ENCODE measurements around the gene SOS2. TPM values are rescaled to one million over a fixed set of nuclear protein-coding genes. Genes with fewer than 3 reads are reported as not detected.

Gene SOS2
- total and polyA plus RNA-seq, 2 of the 4 experiments (the other 2 are of a cell fraction): 6.3 to 10.9 TPM

DNA sequence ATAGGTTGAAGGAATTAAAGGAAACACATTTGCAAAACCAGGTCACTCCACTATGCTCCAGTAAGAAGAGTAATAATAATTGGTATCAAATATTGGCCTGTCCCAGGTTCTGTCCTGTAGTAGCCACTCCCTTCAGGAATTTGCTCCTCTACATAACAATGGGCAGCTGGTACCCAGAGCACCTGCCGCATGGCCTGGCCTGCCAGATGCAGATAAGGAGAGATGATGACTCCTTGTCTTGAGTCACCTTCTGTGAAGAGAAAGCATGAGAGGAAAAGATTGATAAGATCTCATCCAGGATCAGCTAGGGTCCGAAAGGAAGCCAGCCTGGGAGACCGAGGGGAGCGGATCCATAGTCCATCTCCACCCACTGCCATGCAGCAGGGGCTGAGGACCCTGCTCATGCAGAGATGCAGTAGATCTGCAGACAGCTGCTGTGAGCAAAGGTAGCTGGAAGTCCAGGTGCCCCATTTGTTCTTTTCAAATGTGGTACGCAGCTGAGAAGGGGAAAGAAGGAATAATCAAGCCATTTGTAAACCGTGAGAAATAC is 139.3 kb downstream of the SOS2 start:
- H2BK20ac ChIP-seq (ENCODE audit: low read depth, low read length): no peak overlapping the region
- no peak overlapping the region for H3K9ac ChIP-seq (ENCODE audit: low read depth, low read length)
- no peak overlapping the region for H2BK15ac ChIP-seq (ENCODE audit: low read depth, low read length)
- H3K23ac ChIP-seq (ENCODE audit: low read depth, low read length): no peak overlapping the region
- H3K4me2 ChIP-seq (ENCODE audit: low read depth, low read length): no peak overlapping the region
- H3K4me1 ChIP-seq (ENCODE audit: control insufficient read depth, insufficient read depth, low read length): no peaks in the 10 kb centered on the region
- H3K27ac ChIP-seq (ENCODE audit: insufficient read depth, low read length): no peak overlapping the region
- no peak overlapping the region for H2AK9ac ChIP-seq (replicated peaks; ENCODE audit: low read depth, low read length, poor library complexity)
- intact Hi-C loops (cut with micrococcal nuclease) (no loop called here), in situ Hi-C loops (cut with MboI; ENCODE audit: low sequenced_read_pairs) (loop anchor here (5.0 kb wide), 1 partner anchor 225 kb away; no protein-coding TSS in a partner anchor), dilution Hi-C loops (cut with HindIII; ENCODE audit: low sequenced_read_pairs, unreplicated experiment) (no loop called here)
- no peak overlapping the region for H2BK120ac ChIP-seq (ENCODE audit: low read depth, low read length)
- no peak overlapping the region for H3K4ac ChIP-seq (ENCODE audit: low read depth, low read length)
- H3K14ac ChIP-seq (replicated peaks; ENCODE audit: low read depth, low read length): no peak overlapping the region
- POLR2A ChIA-PET (ENCODE audit: unreplicated experiment): no interaction called here
- ATAC-seq (ENCODE audit: low read depth) (no peak), DNase-seq (no peak)
- peaks cover 1% of the 10 kb centered on the region; the same call in 1 of the 2 replicates for H3K36me3 ChIP-seq (ENCODE audit: control insufficient read depth, insufficient read depth, low read length)
- H4K5ac ChIP-seq (ENCODE audit: low read depth, low read length): no peak overlapping the region
- H3K4me3 ChIP-seq (ENCODE audit: insufficient read depth, low read depth, low read length): no peak overlapping the region
- no peak overlapping the region for H3K56ac ChIP-seq (ENCODE audit: extremely low read depth, insufficient read depth, low read length)
- H3K9me3 ChIP-seq (ENCODE audit: control insufficient read depth, insufficient read depth, low read length): no peaks in the 10 kb centered on the region
- no peak overlapping the region for H2AFZ ChIP-seq (replicated peaks; ENCODE audit: low read length, poor library complexity)
- TF ChIP-seq SMC3 (IDR thresholded peaks at IDR 0.05; ENCODE audit: low read depth, low read length) (no peak), BHLHE40 (IDR thresholded peaks at IDR 0.05; ENCODE audit: low read depth, low read length) (no peak), CEBPB (IDR thresholded peaks at IDR 0.05; ENCODE audit: low read depth, low read length) (no peak), RAD21 (IDR thresholded peaks at IDR 0.05; ENCODE audit: low read length) (no peak), RFX5 (IDR thresholded peaks at IDR 0.05; ENCODE audit: low read depth, low read length) (no peak), MAZ (IDR thresholded peaks at IDR 0.05; ENCODE audit: borderline replicate concordance, low read depth, low read length) (no peak)
- no CpG with 5 or more reads among the region's 6 CpGs for WGBS, 2 experiments (ENCODE audit: extremely low coverage in 2 of 2, insufficient read length in 1 of 2)
- no peak overlapping the region for H2AK5ac ChIP-seq (ENCODE audit: low read depth, low read length)
- no peak overlapping the region for H3K18ac ChIP-seq (ENCODE audit: low read depth, low read length)
- H2BK5ac ChIP-seq (ENCODE audit: low read depth, low read length, poor library complexity, severe bottlenecking): no peak overlapping the region
- H3K27me3 ChIP-seq (ENCODE audit: control insufficient read depth, insufficient read depth, low read length): no peaks in the 10 kb centered on the region
- no TSS peak for BruUV-seq (replicated peaks)
- CTCF ChIA-PET: no interaction called here
- no peaks in the 10 kb centered on the region for H3K9me1 ChIP-seq (ENCODE audit: insufficient read depth, low read length)
- no peaks in the 10 kb centered on the region for H4K20me1 ChIP-seq (ENCODE audit: insufficient read depth, low read length)
- no peaks in the 10 kb centered on the region for H3K79me1 ChIP-seq (ENCODE audit: low read depth in 1 of 2, low read length in 2 of 2)
- no peak overlapping the region for H4K8ac ChIP-seq (ENCODE audit: low read depth in 2 of 2, low read length in 2 of 2)
- no peak overlapping the region for H4K91ac ChIP-seq (ENCODE audit: insufficient read depth, low read depth, low read length)
